Stimulated activated CD4-positive, alpha-beta T cell treated with anti-CD3 and anti-CD28 coated beads, Interleukin-15, amount 100 ng/mL, for 24 hours (primary cell): ENCODE results near the gene TXK.

Experiments used
- DNase-seq: peaks from one replicate; pipeline ENCODE4 v3.0.0-alpha.2; 2020

TXK gene

GRCh38 chr4:48133669-48134068 lies 381 bp downstream of the TXK start:
- DNase-seq = no peak

GRCh38 chr4:48131736-48132135 lies 2.3 kb downstream of the TXK start:
- no peak for DNase-seq

GRCh38 chr4:48130100-48130499 lies 4.0 kb downstream of the TXK start:
- DNase-seq = no peak

GRCh38 chr4:48129307-48130014 lies 4.6 kb downstream of the TXK start:
- DNase-seq = peak; percentile 46

- peak; percentile 86 for DNase-seq
Observed at GRCh38 chr4:48127682-48128404, 6.2 kb downstream of the TXK start.

- no peak for DNase-seq
Observed at GRCh38 chr4:48127231-48127630, 6.8 kb downstream of the TXK start.

- DNase-seq = no peak
Observed at GRCh38 chr4:48126621-48127020, 7.4 kb downstream of the TXK start.

- no peak for DNase-seq
Observed at GRCh38 chr4:48124870-48125269, 9.2 kb downstream of the TXK start.

- no peak for DNase-seq
Observed at GRCh38 chr4:48122756-48123155, 11.3 kb downstream of the TXK start.

GRCh38 chr4:48121180-48121579 lies 12.9 kb downstream of the TXK start:
- DNase-seq = no peak

- DNase-seq = no peak
Observed at GRCh38 chr4:48120132-48120531, 13.9 kb downstream of the TXK start.

- no peak for DNase-seq
Observed at GRCh38 chr4:48119646-48120045, 14.4 kb downstream of the TXK start.

GRCh38 chr4:48118081-48118480 lies 16.0 kb downstream of the TXK start:
- DNase-seq = no peak

- DNase-seq = no peak
Observed at GRCh38 chr4:48116582-48116981, 17.5 kb downstream of the TXK start.

GRCh38 chr4:48114412-48114811 lies 19.6 kb downstream of the TXK start:
- no peak for DNase-seq

- no peak for DNase-seq
Observed at GRCh38 chr4:48112017-48112667, 21.9 kb downstream of the TXK start.

GRCh38 chr4:48110452-48110978 lies 23.5 kb downstream of the TXK start:
- DNase-seq = no peak

GRCh38 chr4:48109413-48110263 lies 24.4 kb downstream of the TXK start:
- DNase-seq = no peak

GRCh38 chr4:48108309-48109073 lies 25.6 kb downstream of the TXK start:
- no peak for DNase-seq

GRCh38 chr4:48105230-48105629 lies 28.8 kb downstream of the TXK start:
- DNase-seq = no peak

- no peak for DNase-seq
Observed at GRCh38 chr4:48103483-48104139, 30.4 kb downstream of the TXK start.

GRCh38 chr4:48102303-48102702 lies 31.7 kb downstream of the TXK start:
- no peak for DNase-seq
